ENCODE measurements around the gene TOR4A. TPM values are rescaled to one million over a fixed set of nuclear protein-coding genes. Genes with fewer than 3 reads are reported as not detected.

TOR4A gene
- total and polyA plus RNA-seq, 9 of the 15 experiments (the other 6 are each of a cell fraction or from before 2014, with no cell fraction given) = 3.9 to 49.2 (median 8.8) TPM

GRCh38 chr9:137229903-137230704, 47.4 kb upstream of the TOR4A start (continued):
- no peak for TF ChIP-seq ETS1 (conservative IDR thresholded peaks at IDR 0.05; ENCODE audit: control insufficient read depth, low read depth, low read length)
- TF ChIP-seq BRF2 (IDR thresholded peaks at IDR 0.05; ENCODE audit: borderline replicate concordance, insufficient read depth, insufficient read length) = no peak
- no peak for TF ChIP-seq NRF1 (conservative IDR thresholded peaks at IDR 0.05 in 1 of 2, IDR thresholded peaks at IDR 0.05 in 1 of 2)
- TF ChIP-seq ILK (tag; IDR thresholded peaks at IDR 0.05; ENCODE audit: borderline replicate concordance, low read depth) = no peak
- TF ChIP-seq GTF2B (IDR thresholded peaks at IDR 0.05; ENCODE audit: extremely low read depth, insufficient read length) = no peak
- no peak for TF ChIP-seq DACH1 (IDR thresholded peaks at IDR 0.05; ENCODE audit: partially characterized antibody)
- peak; percentile 10; the same call in 1 of the 2 replicates for TF ChIP-seq PKNOX1 (IDR thresholded peaks at IDR 0.05)
- no peak for TF ChIP-seq NFIX (CRISPR knock-in tag; IDR thresholded peaks at IDR 0.05; ENCODE audit: low read depth)
- TF ChIP-seq CREB3 (tag; conservative IDR thresholded peaks at IDR 0.05; ENCODE audit: low read depth) = no peak
- peak; percentile 53; the same call in 1 of the 2 replicates for TF ChIP-seq ZNF316 (IDR thresholded peaks at IDR 0.05)
- TF ChIP-seq ZNF217 (CRISPR knock-in tag; IDR thresholded peaks at IDR 0.05) = no peak
- no peak for TF ChIP-seq XRCC5 (IDR thresholded peaks at IDR 0.05; ENCODE audit: low read depth, low read length)
- TF ChIP-seq ZNF696 (CRISPR knock-in tag; conservative IDR thresholded peaks at IDR 0.05) = no peak
- TF ChIP-seq C11orf30 (IDR thresholded peaks at IDR 0.05; ENCODE audit: low read depth) = peak; percentile 53
- TF ChIP-seq CTCF (IDR thresholded peaks at IDR 0.05 in 2 of 3, conservative IDR thresholded peaks at IDR 0.05 in 1 of 3; ENCODE audit: insufficient read depth in 2 of 3, low read depth in 1 of 3, low read length in 3 of 3) = no peak
- peak; percentile 89 for TF ChIP-seq ZBTB33 (CRISPR knock-in tag; IDR thresholded peaks at IDR 0.05)
- TF ChIP-seq POLR2H (tag; IDR thresholded peaks at IDR 0.05; ENCODE audit: low read depth) = no peak
